Gastroesophageal sphincter (tissue), 4 donors: ENCODE results near the gene ADCY2. TPM values are rescaled to one million over a fixed set of nuclear protein-coding genes. Genes with fewer than 3 reads are reported as not detected.

Experiments
- ATAC-seq: fragments of 150-250 bp; one replicate; pipeline ENCODE4 v1.9.1; 2016; ENCODE audit warnings: mild to moderate bottlenecking, moderate library complexity
- H3K27ac ChIP-seq, 4 donors: fragments of 200-600 bp; sonication (generic) in 3 of 4; 1 replicate in 3 of 4; 2 replicates in 1 of 4; pipeline ENCODE4 v1.5.1; 2016 to 2019
- H3K27me3 ChIP-seq: fragments of 200-600 bp; sonication (generic); one replicate; pipeline ENCODE4 v1.5.1; 2019
- H3K36me3 ChIP-seq, 2 donors: fragments of 200-600 bp; sonication (generic); one replicate each; pipeline ENCODE4 v1.5.1; 2019; ENCODE audit warnings: control low read depth in 1 of 2
- H3K4me1 ChIP-seq, 3 donors: fragments of 200-600 bp; sonication (generic); 1 replicate in 2 of 3; 2 replicates in 1 of 3; pipeline ENCODE4 v1.5.1; 2016 to 2019; ENCODE audit warnings: control low read depth in 2 of 3
- H3K4me3 ChIP-seq, 2 donors: fragments of 200-600 bp; sonication (generic); one replicate each; pipeline ENCODE4 v1.5.1; 2019; ENCODE audit warnings: mild to moderate bottlenecking in 1 of 2, moderate library complexity in 1 of 2
- H3K9me3 ChIP-seq, 3 donors: fragments of 200-600 bp; sonication (generic); one replicate each; pipeline ENCODE4 v1.5.1; 2017 to 2019; ENCODE audit warnings: control low read depth in 2 of 3
- CTCF ChIP-seq, 4 experiments: fragments of 200-600 bp in 2 of 4; fragments of 450-650 bp in 2 of 4; sonication (generic) in 1 of 4; IDR thresholded peaks; one replicate each; pipeline ENCODE4 v1.5.1; 2017 to 2019; ENCODE audit warnings: antibody characterized with exemption in 4 of 4, mild to moderate bottlenecking in 2 of 4, moderate library complexity in 2 of 4
- EP300 ChIP-seq: sonication (generic); formaldehyde crosslinking; IDR thresholded peaks from one replicate; pipeline ENCODE4 v1.6.1; 2017; ENCODE audit warnings: antibody characterized with exemption, mild to moderate bottlenecking
- POLR2A ChIP-seq, 2 donors: fragments of 450-650 bp; IDR thresholded peaks; one replicate each; pipeline ENCODE4 v1.6.1; 2017; ENCODE audit warnings: antibody characterized with exemption in 2 of 2, mild to moderate bottlenecking in 2 of 2, moderate library complexity in 1 of 2
- POLR2AphosphoS5 ChIP-seq: sonication (generic); formaldehyde crosslinking; IDR thresholded peaks from one replicate; pipeline ENCODE4 v1.6.1; 2017; ENCODE audit warnings: antibody characterized with exemption
- WGBS, 2 donors: methylation state at CpG; one replicate each; pipeline ENCODE4 v1.1.5; 2018; ENCODE audit warnings: low coverage in 1 of 2; 5-methylcytosine and 5-hydroxymethylcytosine counted together
- total RNA-seq, 4 donors: library from RNA; depleted of rRNA; stranded (reverse); fragments of >200 nt; gene quantifications; one replicate each; pipeline ENCODE4 v1.1.0, GENCODE V29; 2016

Gene ADCY2
- total RNA-seq, 4 donors from 2014 or later, result 5.8 to 15.9 (median 8.9) TPM

DNA sequence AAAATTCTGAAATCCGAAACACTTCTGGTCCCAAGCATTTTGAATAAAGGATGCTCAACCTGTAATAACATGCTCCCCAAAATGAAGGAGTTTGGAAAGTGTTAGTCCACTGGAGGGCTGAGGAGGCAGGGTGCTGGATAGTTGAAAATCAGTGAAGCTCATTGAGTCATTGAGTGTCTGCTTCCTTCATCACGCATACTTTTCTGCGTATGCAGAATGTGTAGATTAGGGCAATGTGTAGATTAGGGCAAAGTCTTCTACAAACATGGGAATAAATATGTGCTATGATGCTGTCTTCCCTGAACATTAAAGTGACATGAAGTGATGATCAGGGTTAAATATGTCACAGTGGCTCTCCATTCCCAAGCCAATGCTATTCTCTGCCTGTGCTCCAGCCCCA is 261.2 kb downstream of the ADCY2 start:
- H3K9me3 ChIP-seq, result no peaks in the 10 kb centered on the region
- H3K27ac ChIP-seq, result no peak overlapping the region
- TF ChIP-seq POLR2AphosphoS5, result no peak
- TF ChIP-seq EP300, result no peak
- TF ChIP-seq CTCF (IDR thresholded peaks at IDR 0.05), result no peak
- no peak for TF ChIP-seq POLR2A (IDR thresholded peaks at IDR 0.05)
- 90 to 96% methylated on average over 3 of the region's 3 CpGs for WGBS, 2 donors
- no peaks in the 10 kb centered on the region for H3K36me3 ChIP-seq
- H3K4me1 ChIP-seq, result no peaks in the 10 kb centered on the region
- H3K4me3 ChIP-seq, result no peak overlapping the region
- H3K27me3 ChIP-seq, result no peaks in the 10 kb centered on the region
- no peak for ATAC-seq

- ATAC-seq, result no peak
- Histone ChIP-seq H3K4me1 (no peaks in the 10 kb centered on the region), H3K27me3 (no peaks in the 10 kb centered on the region), H3K9me3 (no peaks in the 10 kb centered on the region), H3K4me3 (no peak overlapping the region), H3K36me3 (no peaks in the 10 kb centered on the region), H3K27ac (no peak overlapping the region)
- WGBS, 2 donors, result 78 to 89% methylated on average over 4 of the region's 4 CpGs
- no peak for TF ChIP-seq CTCF (IDR thresholded peaks at IDR 0.05)
- no peak for TF ChIP-seq POLR2A (IDR thresholded peaks at IDR 0.05)
- no peak for TF ChIP-seq EP300
- no peak for TF ChIP-seq POLR2AphosphoS5
Observed at GRCh38 chr5:7659420-7659819, 263.5 kb downstream of the ADCY2 start.

DNA sequence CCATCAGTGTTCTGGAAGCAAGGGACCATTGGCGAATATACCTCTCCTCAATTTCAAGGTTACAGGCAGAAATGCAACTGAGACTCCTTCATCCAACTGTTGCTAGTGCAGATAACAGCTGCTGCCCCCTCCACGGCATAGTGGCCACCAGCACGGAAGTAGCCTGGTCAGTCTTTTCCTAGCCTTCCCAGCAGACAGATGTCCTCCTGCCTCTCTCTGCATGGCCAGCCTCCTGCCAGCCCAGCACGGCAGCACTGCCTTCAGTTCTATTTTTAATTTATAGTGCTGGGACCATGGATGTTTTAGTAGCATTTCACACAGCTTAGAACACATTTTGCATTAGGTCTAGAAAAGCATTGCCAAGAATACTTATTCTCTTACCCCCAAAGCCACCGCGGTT is 266.4 kb downstream of the ADCY2 start:
- no peaks in the 10 kb centered on the region for H3K36me3 ChIP-seq
- 86 to 87% methylated on average over 5 to 6 of the region's 6 CpGs for WGBS, 2 donors
- H3K27me3 ChIP-seq, result no peaks in the 10 kb centered on the region
- H3K4me1 ChIP-seq, result no peaks in the 10 kb centered on the region
- no peaks in the 10 kb centered on the region for H3K9me3 ChIP-seq
- H3K27ac ChIP-seq, result no peak overlapping the region
- no peak overlapping the region for H3K4me3 ChIP-seq
- TF ChIP-seq POLR2A (IDR thresholded peaks at IDR 0.05) (no peak), POLR2AphosphoS5 (no peak), EP300 (no peak), CTCF (IDR thresholded peaks at IDR 0.05) (no peak)
- no peak for ATAC-seq

GRCh38 chr5:7663808-7664207 is 267.9 kb downstream of the ADCY2 start:
- ATAC-seq, result no peak
- Histone ChIP-seq H3K4me3 (no peak overlapping the region), H3K4me1 (no peaks in the 10 kb centered on the region), H3K27ac (no peak overlapping the region), H3K9me3 (no peaks in the 10 kb centered on the region), H3K36me3 (no peaks in the 10 kb centered on the region), H3K27me3 (no peaks in the 10 kb centered on the region)
- TF ChIP-seq POLR2AphosphoS5, result no peak
- TF ChIP-seq POLR2A (IDR thresholded peaks at IDR 0.05), result no peak
- TF ChIP-seq EP300, result no peak
- TF ChIP-seq CTCF (IDR thresholded peaks at IDR 0.05), result no peak
- 61 to 82% methylated on average over 2 of the region's 3 CpGs for WGBS, 2 donors

DNA sequence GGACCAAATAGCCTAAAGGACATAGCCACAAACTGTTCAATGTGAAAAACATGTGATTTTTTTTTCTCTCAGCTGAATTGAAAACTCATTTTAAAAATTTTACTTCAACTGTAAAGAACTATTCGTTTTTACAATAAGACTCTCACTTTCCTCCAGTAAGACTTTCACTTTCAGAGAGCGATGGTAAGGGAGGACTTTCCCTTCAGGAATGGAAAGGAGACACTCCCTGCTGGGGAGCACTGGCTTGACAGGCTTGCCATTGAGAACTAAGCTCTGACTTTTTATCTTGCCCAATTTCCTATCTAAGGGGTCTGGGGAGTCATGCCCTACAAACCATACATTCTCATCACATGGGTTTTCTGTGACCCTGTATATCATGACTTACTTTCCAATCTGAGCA is 268.3 kb downstream of the ADCY2 start:
- Histone ChIP-seq H3K9me3 (no peaks in the 10 kb centered on the region), H3K36me3 (no peaks in the 10 kb centered on the region), H3K4me1 (no peaks in the 10 kb centered on the region), H3K27ac (no peak overlapping the region), H3K4me3 (no peak overlapping the region), H3K27me3 (no peaks in the 10 kb centered on the region)
- TF ChIP-seq CTCF (IDR thresholded peaks at IDR 0.05) (no peak), POLR2AphosphoS5 (no peak), EP300 (no peak), POLR2A (IDR thresholded peaks at IDR 0.05) (no peak)
- ATAC-seq, result no peak
- WGBS, 2 donors, result 58 to 96% methylated on average over 2 of the region's 2 CpGs
